ENCODE measurements around the gene CIPC.

DNA sequence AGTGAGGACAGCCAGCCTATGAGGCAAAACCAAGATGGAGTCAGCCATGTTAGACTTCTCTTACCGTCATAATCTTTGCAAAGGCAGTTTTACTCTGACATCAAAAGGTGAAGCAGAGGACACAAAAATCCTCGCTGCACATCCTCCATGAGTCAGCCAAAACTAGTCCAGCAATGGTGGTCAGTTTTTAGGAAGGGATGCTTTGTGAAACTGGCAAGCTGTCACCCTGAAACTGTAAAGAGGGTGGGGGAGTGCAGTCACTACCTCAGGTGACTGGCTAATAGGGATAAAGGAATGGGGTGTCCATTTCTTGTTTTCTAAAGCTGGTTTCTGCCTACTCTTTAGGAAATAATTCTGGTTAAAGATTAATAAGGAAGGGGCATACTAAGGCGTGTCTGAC lies 5.4 kb upstream of the CIPC start:
- TF ChIP-seq, protein P1, sequence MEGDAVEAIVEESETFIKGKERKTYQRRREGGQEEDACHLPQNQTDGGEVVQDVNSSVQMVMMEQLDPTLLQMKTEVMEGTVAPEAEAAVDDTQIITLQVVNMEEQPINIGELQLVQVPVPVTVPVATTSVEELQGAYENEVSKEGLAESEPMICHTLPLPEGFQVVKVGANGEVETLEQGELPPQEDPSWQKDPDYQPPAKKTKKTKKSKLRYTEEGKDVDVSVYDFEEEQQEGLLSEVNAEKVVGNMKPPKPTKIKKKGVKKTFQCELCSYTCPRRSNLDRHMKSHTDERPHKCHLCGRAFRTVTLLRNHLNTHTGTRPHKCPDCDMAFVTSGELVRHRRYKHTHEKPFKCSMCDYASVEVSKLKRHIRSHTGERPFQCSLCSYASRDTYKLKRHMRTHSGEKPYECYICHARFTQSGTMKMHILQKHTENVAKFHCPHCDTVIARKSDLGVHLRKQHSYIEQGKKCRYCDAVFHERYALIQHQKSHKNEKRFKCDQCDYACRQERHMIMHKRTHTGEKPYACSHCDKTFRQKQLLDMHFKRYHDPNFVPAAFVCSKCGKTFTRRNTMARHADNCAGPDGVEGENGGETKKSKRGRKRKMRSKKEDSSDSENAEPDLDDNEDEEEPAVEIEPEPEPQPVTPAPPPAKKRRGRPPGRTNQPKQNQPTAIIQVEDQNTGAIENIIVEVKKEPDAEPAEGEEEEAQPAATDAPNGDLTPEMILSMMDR (IDR thresholded peaks at IDR 0.05) = no peak
- no peak for TF ChIP-seq EP300 (IDR thresholded peaks at IDR 0.05)
